Stimulated activated CD4-positive, alpha-beta T cell treated with anti-CD3 and anti-CD28 coated beads, Interleukin-4, amount 100 ng/mL, for 24 hours (primary cell): ENCODE data around the gene SYNE2.
"Not testable (repeated sequence)": the region's sequence is repeated elsewhere in the genome, so short reads cannot be mapped to it uniquely, and the experiment has no call there.

Experiments used
- DNase-seq: peaks from one replicate; pipeline ENCODE4 v3.0.0-alpha.2; 2020

Gene SYNE2

GRCh38 chr14:63966407-63966806 is 113.6 kb downstream of the SYNE2 start:
- DNase-seq, result no peak

GRCh38 chr14:63972323-63972932 is 119.6 kb downstream of the SYNE2 start:
- no peak for DNase-seq

- no peak for DNase-seq
Observed at GRCh38 chr14:63974176-63974575, 121.4 kb downstream of the SYNE2 start.

- no peak for DNase-seq
Observed at GRCh38 chr14:63981569-63981968, 128.8 kb downstream of the SYNE2 start.

- no peak for DNase-seq
Observed at GRCh38 chr14:63982156-63982555, 129.4 kb downstream of the SYNE2 start.

- DNase-seq, result no peak
Observed at GRCh38 chr14:63982629-63983028, 129.8 kb downstream of the SYNE2 start.

- no peak for DNase-seq
Observed at GRCh38 chr14:63986789-63987533, 134.2 kb downstream of the SYNE2 start.

GRCh38 chr14:63988579-63988978 is 135.8 kb downstream of the SYNE2 start:
- DNase-seq, result no peak

GRCh38 chr14:63991833-63992232 is 139.0 kb downstream of the SYNE2 start:
- DNase-seq, result no peak

- DNase-seq, result no peak
Observed at GRCh38 chr14:63992858-63993257, 140.1 kb downstream of the SYNE2 start.

GRCh38 chr14:63993992-63994391 is 141.2 kb downstream of the SYNE2 start:
- no peak for DNase-seq

- DNase-seq, result no peak
Observed at GRCh38 chr14:63995285-63995684, 142.5 kb downstream of the SYNE2 start.

- DNase-seq, result no peak
Observed at GRCh38 chr14:63996016-63996415, 143.2 kb downstream of the SYNE2 start.

- DNase-seq, result no peak
Observed at GRCh38 chr14:63996625-63997220, 143.9 kb downstream of the SYNE2 start.

GRCh38 chr14:64000749-64001148 is 147.9 kb downstream of the SYNE2 start:
- no peak for DNase-seq

- no peak for DNase-seq
Observed at GRCh38 chr14:64005822-64006221, 153.0 kb downstream of the SYNE2 start.

- DNase-seq, result no peak
Observed at GRCh38 chr14:64008016-64008415, 155.2 kb downstream of the SYNE2 start.

GRCh38 chr14:64012003-64012402 is 159.2 kb downstream of the SYNE2 start:
- DNase-seq, result no peak

- no peak for DNase-seq
Observed at GRCh38 chr14:64012720-64013119, 159.9 kb downstream of the SYNE2 start.

- DNase-seq, result no peak
Observed at GRCh38 chr14:64025479-64025878, 172.7 kb downstream of the SYNE2 start.

- DNase-seq, result no peak
Observed at GRCh38 chr14:64026600-64026999, 173.8 kb downstream of the SYNE2 start.

- no peak for DNase-seq
Observed at GRCh38 chr14:64035143-64035542, 182.3 kb downstream of the SYNE2 start.

GRCh38 chr14:64037869-64038745 is 185.3 kb downstream of the SYNE2 start:
- DNase-seq, result not testable (repeated sequence)
